ENCODE measurements around the gene ZNF471.

ZNF471 gene

DNA sequence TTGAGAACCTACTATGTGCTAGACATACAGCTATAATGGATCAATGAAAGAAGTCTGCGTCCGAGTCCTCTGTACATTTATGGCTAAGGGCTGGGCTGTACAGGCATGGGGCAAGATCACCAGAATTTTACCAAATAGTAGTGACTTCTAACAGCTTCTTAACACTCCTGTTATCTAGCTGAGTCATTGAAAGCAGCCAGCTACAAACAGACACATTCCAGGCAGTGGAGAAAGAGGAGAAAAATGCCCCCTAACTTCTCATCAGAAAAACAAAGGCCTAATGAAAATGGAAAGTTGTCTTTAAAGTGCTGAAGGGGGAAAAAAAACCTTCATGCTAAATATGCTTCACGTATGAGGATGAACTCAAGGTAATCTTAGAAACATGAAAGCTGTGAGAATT is 16.3 kb upstream of the ZNF471 start:
- H3K4me3 ChIP-seq (ENCODE audit: control insufficient read depth, low read depth, low read length): no peak overlapping the region
- no peak for DNase-seq (ENCODE audit: low read depth)
- TF ChIP-seq, protein P1, sequence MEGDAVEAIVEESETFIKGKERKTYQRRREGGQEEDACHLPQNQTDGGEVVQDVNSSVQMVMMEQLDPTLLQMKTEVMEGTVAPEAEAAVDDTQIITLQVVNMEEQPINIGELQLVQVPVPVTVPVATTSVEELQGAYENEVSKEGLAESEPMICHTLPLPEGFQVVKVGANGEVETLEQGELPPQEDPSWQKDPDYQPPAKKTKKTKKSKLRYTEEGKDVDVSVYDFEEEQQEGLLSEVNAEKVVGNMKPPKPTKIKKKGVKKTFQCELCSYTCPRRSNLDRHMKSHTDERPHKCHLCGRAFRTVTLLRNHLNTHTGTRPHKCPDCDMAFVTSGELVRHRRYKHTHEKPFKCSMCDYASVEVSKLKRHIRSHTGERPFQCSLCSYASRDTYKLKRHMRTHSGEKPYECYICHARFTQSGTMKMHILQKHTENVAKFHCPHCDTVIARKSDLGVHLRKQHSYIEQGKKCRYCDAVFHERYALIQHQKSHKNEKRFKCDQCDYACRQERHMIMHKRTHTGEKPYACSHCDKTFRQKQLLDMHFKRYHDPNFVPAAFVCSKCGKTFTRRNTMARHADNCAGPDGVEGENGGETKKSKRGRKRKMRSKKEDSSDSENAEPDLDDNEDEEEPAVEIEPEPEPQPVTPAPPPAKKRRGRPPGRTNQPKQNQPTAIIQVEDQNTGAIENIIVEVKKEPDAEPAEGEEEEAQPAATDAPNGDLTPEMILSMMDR (conservative IDR thresholded peaks at IDR 0.05; ENCODE audit: control insufficient read depth, insufficient read depth, low read depth, low read length): no peak

GRCh38 chr19:56504581-56504980 is 3.1 kb upstream of the ZNF471 start:
- TF ChIP-seq, protein P1 (conservative IDR thresholded peaks at IDR 0.05; ENCODE audit: control insufficient read depth, insufficient read depth, low read depth, low read length): no peak
- DNase-seq (ENCODE audit: low read depth): peak; percentile 52
- no peak overlapping the region for H3K4me3 ChIP-seq (ENCODE audit: control insufficient read depth, low read depth, low read length)

DNA sequence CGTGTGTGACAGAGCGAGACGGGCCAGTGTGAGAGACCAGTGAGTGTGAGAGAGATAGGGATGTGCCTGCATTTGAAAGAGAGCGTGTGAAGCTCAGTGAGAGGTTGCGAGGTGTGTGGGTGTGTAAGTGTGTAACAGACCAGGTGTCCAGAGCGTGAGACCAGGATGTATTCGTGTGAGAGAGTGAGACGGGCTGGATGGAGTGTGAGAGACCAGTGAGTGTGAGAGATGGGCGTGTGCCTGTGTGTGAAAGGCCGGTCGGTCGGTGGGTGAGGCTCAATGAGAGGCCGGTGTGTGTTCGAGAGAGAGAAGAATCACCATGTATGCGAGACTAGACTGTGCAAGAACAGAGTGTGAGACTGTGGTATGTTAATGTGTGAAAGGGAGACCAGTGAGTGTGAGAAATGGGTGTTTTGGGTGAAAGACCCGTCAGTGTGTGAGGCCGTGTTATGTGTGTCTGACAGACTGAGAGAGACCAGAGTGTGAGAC is 679 bp downstream of the ZNF471 start:
- DNase-seq (ENCODE audit: low read depth): no peak
- TF ChIP-seq, protein P1 (conservative IDR thresholded peaks at IDR 0.05; ENCODE audit: control insufficient read depth, insufficient read depth, low read depth, low read length): no peak
- H3K4me3 ChIP-seq (ENCODE audit: control insufficient read depth, low read depth, low read length): peak overlapping the region; percentile 86

GRCh38 chr19:56525214-56525860 is 17.7 kb downstream of the ZNF471 start:
- TF ChIP-seq, protein P1 (conservative IDR thresholded peaks at IDR 0.05; ENCODE audit: control insufficient read depth, insufficient read depth, low read depth, low read length): no peak
- no peak for DNase-seq (ENCODE audit: low read depth)

DNA sequence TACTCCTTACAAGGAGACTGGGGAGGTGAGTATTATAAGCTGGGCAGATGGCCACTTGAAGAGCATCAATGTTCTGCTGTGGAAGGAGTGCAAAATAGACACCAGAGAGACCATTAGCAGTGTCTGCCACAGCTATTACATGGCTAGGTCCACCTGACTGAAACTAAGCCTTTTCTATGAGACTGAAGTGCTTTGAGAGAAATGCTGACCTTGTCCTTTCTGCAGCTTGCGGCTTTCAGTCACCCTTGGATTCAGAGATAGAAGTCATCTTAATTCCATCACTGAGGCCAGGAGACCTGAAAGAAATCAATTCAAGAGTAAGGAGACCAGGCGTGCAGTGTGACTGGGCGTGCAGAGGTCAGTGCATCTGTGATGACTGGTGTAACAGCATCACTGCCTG is 29.8 kb downstream of the ZNF471 start:
- TF ChIP-seq, protein P1 (conservative IDR thresholded peaks at IDR 0.05; ENCODE audit: control insufficient read depth, insufficient read depth, low read depth, low read length): no peak
- no peak for DNase-seq (ENCODE audit: low read depth)
- no peak overlapping the region for H3K4me3 ChIP-seq (ENCODE audit: control insufficient read depth, low read depth, low read length)

More at GRCh38 chr19:56525214-56525860, 17.7 kb downstream of the ZNF471 start:
- no peak overlapping the region for H3K4me3 ChIP-seq (ENCODE audit: control insufficient read depth, low read depth, low read length)

- TF ChIP-seq, protein P1 (conservative IDR thresholded peaks at IDR 0.05; ENCODE audit: control insufficient read depth, insufficient read depth, low read depth, low read length): no peak
- H3K4me3 ChIP-seq (ENCODE audit: control insufficient read depth, low read depth, low read length): peak overlapping the region; percentile 72
- peak; percentile 84 for DNase-seq (ENCODE audit: low read depth)
These were observed 30.7 kb downstream of the ZNF471 start for GRCh38 chr19:56538254-56538760.
